ENCODE data around the gene EIF4EBP3.

Gene EIF4EBP3

GRCh38 chr5:140540227-140540626 is 7.2 kb upstream of the EIF4EBP3 start:
- TF ChIP-seq CTCF (IDR thresholded peaks at IDR 0.05; ENCODE audit: extremely low read depth, missing control alignments), result no peak
- DNase-seq (ENCODE audit: low spot score), result no peak

- no peak for DNase-seq (ENCODE audit: low spot score)
- TF ChIP-seq CTCF (IDR thresholded peaks at IDR 0.05; ENCODE audit: extremely low read depth, missing control alignments), result no peak
Measured at GRCh38 chr5:140542972-140543371, 4.5 kb upstream of the EIF4EBP3 start.

- DNase-seq (ENCODE audit: low spot score), result no peak
- no peak for TF ChIP-seq CTCF (IDR thresholded peaks at IDR 0.05; ENCODE audit: extremely low read depth, missing control alignments)
Measured at GRCh38 chr5:140544986-140545385, 2.5 kb upstream of the EIF4EBP3 start.

GRCh38 chr5:140545606-140546005 is 1.9 kb upstream of the EIF4EBP3 start:
- no peak for DNase-seq (ENCODE audit: low spot score)
- TF ChIP-seq CTCF (IDR thresholded peaks at IDR 0.05; ENCODE audit: extremely low read depth, missing control alignments), result no peak

GRCh38 chr5:140546851-140547507 is 483 bp upstream of the EIF4EBP3 start:
- no peak for TF ChIP-seq CTCF (IDR thresholded peaks at IDR 0.05; ENCODE audit: extremely low read depth, missing control alignments)
- DNase-seq (ENCODE audit: low spot score), result no peak

- no peak for DNase-seq (ENCODE audit: low spot score)
- TF ChIP-seq CTCF (IDR thresholded peaks at IDR 0.05; ENCODE audit: extremely low read depth, missing control alignments), result no peak
Measured at GRCh38 chr5:140548300-140548688, 832 bp downstream of the EIF4EBP3 start.

GRCh38 chr5:140548791-140549190 is 1.3 kb downstream of the EIF4EBP3 start:
- DNase-seq (ENCODE audit: low spot score), result no peak
- no peak for TF ChIP-seq CTCF (IDR thresholded peaks at IDR 0.05; ENCODE audit: extremely low read depth, missing control alignments)
